ENCODE results near the gene MYLK2.

DNA sequence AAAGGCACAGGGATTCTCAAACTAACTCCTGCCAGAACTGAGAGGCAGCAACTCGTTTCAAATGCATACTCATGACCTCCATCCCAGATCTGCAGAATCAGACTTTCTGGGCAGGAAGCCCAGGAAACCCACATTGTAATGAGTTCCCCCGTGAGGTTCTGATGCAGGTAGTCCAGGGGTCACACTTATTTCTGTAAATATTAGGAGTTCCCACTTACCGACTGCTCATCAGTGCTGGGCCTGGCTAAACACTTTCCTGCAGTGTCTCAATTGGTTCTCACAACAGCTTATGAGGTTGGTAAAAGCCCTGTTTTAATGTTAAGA, 39.6 kb downstream of the MYLK2 start:
- TF ChIP-seq, protein P1, sequence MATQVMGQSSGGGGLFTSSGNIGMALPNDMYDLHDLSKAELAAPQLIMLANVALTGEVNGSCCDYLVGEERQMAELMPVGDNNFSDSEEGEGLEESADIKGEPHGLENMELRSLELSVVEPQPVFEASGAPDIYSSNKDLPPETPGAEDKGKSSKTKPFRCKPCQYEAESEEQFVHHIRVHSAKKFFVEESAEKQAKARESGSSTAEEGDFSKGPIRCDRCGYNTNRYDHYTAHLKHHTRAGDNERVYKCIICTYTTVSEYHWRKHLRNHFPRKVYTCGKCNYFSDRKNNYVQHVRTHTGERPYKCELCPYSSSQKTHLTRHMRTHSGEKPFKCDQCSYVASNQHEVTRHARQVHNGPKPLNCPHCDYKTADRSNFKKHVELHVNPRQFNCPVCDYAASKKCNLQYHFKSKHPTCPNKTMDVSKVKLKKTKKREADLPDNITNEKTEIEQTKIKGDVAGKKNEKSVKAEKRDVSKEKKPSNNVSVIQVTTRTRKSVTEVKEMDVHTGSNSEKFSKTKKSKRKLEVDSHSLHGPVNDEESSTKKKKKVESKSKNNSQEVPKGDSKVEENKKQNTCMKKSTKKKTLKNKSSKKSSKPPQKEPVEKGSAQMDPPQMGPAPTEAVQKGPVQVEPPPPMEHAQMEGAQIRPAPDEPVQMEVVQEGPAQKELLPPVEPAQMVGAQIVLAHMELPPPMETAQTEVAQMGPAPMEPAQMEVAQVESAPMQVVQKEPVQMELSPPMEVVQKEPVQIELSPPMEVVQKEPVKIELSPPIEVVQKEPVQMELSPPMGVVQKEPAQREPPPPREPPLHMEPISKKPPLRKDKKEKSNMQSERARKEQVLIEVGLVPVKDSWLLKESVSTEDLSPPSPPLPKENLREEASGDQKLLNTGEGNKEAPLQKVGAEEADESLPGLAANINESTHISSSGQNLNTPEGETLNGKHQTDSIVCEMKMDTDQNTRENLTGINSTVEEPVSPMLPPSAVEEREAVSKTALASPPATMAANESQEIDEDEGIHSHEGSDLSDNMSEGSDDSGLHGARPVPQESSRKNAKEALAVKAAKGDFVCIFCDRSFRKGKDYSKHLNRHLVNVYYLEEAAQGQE (IDR thresholded peaks at IDR 0.05; ENCODE audit: low read depth): no peak
- no peak for TF ChIP-seq EGR1 (IDR thresholded peaks at IDR 0.05)
- TF ChIP-seq, protein P2, sequence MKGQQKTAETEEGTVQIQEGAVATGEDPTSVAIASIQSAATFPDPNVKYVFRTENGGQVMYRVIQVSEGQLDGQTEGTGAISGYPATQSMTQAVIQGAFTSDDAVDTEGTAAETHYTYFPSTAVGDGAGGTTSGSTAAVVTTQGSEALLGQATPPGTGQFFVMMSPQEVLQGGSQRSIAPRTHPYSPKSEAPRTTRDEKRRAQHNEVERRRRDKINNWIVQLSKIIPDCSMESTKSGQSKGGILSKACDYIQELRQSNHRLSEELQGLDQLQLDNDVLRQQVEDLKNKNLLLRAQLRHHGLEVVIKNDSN (IDR thresholded peaks at IDR 0.05): no peak
- TF ChIP-seq, protein P3, sequence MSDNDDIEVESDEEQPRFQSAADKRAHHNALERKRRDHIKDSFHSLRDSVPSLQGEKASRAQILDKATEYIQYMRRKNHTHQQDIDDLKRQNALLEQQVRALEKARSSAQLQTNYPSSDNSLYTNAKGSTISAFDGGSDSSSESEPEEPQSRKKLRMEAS (IDR thresholded peaks at IDR 0.05): no peak
- no peak for TF ChIP-seq YY1 (IDR thresholded peaks at IDR 0.05; ENCODE audit: low read depth)
- no peak for TF ChIP-seq TAF1 (IDR thresholded peaks at IDR 0.05; ENCODE audit: low read depth)
- no peak for TF ChIP-seq CEBPB (IDR thresholded peaks at IDR 0.05)
- no peak for TF ChIP-seq FOXM1 (IDR thresholded peaks at IDR 0.05; ENCODE audit: borderline replicate concordance, low read depth)
- no peak for TF ChIP-seq TCF12 (IDR thresholded peaks at IDR 0.05; ENCODE audit: low read depth)
- TF ChIP-seq ZBTB7A (IDR thresholded peaks at IDR 0.05; ENCODE audit: low read depth): no peak

Measured in Ishikawa (cell line).